Aorta (tissue), 5 donors: Measurements from ENCODE around the gene ANKS1B. TPM values are rescaled to one million over a fixed set of nuclear protein-coding genes. Genes with fewer than 3 reads are reported as not detected.

Source experiments
- ATAC-seq: fragments of 200-7000 bp; cut with Tn5 transposase; one replicate; pipeline ENCODE4 v1.9.1; 2022; ENCODE audit warnings: moderate library complexity; ENCODE audit not compliant: low FRiP score
- DNase-seq, 2 donors: peaks; one replicate each; pipeline ENCODE4 v3.0.0-alpha.2; 2020
- H3K27ac ChIP-seq, 2 donors: one replicate each; pipeline ENCODE4 v1.5.1; 2013; ENCODE audit warnings: low read length in 2 of 2, mild to moderate bottlenecking in 2 of 2, moderate library complexity in 2 of 2, control low read depth in 1 of 2, inconsistent platforms in 1 of 2, low read depth in 1 of 2
- H3K27me3 ChIP-seq, 2 donors: one replicate each; pipeline ENCODE4 v1.6.1; 2013; ENCODE audit warnings: control low read depth in 1 of 2, low read length in 1 of 2, mild to moderate bottlenecking in 1 of 2, moderate library complexity in 1 of 2; ENCODE audit not compliant: insufficient read depth in 2 of 2, control insufficient read depth in 1 of 2
- H3K36me3 ChIP-seq, 2 donors: one replicate each; pipeline ENCODE4 v1.6.1; 2013; ENCODE audit warnings: control low read depth in 1 of 2, low read length in 1 of 2, mild to moderate bottlenecking in 1 of 2; ENCODE audit not compliant: insufficient read depth in 2 of 2, control insufficient read depth in 1 of 2
- H3K4me1 ChIP-seq, 2 donors: one replicate each; pipeline ENCODE4 v1.6.1; 2013; ENCODE audit warnings: low read length in 2 of 2, control low read depth in 1 of 2, mild to moderate bottlenecking in 1 of 2, moderate library complexity in 1 of 2; ENCODE audit not compliant: insufficient read depth in 2 of 2, control insufficient read depth in 1 of 2
- H3K4me3 ChIP-seq, 2 donors: one replicate each; pipeline ENCODE4 v1.5.1; 2013; ENCODE audit warnings: low read length in 2 of 2, control low read depth in 1 of 2, mild to moderate bottlenecking in 1 of 2
- H3K9me3 ChIP-seq: one replicate; pipeline ENCODE4 v1.6.1; 2013; ENCODE audit warnings: mild to moderate bottlenecking, low read length; ENCODE audit not compliant: control insufficient read depth
- WGBS, 2 donors: extraction: QIAGEN DNeasy Blood & Tissue Kit; methylation state at CpG; one replicate each; pipeline ENCODE4 v1.1.7; 2013; 5-methylcytosine and 5-hydroxymethylcytosine counted together
- intact Hi-C, 2 donors: fragments of 100-400 bp; cut with DNase I; formaldehyde crosslinking; loops; one replicate each; pipeline versions ENCODE4 v1.14.2 to v1.15.0; 2022
- polyA plus RNA-seq, 2 donors: library from polyadenylated mRNA; stranded (reverse); fragments of 200-250 nt; gene quantifications; one replicate each; pipeline ENCODE4 v1.2.3, GENCODE V29; 2013
- total RNA-seq, 2 donors: library from RNA; stranded (reverse); fragmentation: NEBNext Ultra II Directional; extraction: Animal tissue kit (Norgen Biotek cat#: 25700); gene quantifications; one replicate each; pipeline ENCODE4 v1.2.1, GENCODE V29; 2021
- donor health status: healthy with polysubstance abuse.
- donor health status: Bipolar disorder and iron deficiency.
- donor health status: DM: no; HTN: no; CAD: no.
- donor health status: DM: no; HTN: no; CAD: no.
- donor health status: DM: yes; HTN: yes; CAD: no.

ANKS1B gene
- total and polyA plus RNA-seq, 4 donors, result 3.0 to 37.0 (median 17.8) TPM

DNA sequence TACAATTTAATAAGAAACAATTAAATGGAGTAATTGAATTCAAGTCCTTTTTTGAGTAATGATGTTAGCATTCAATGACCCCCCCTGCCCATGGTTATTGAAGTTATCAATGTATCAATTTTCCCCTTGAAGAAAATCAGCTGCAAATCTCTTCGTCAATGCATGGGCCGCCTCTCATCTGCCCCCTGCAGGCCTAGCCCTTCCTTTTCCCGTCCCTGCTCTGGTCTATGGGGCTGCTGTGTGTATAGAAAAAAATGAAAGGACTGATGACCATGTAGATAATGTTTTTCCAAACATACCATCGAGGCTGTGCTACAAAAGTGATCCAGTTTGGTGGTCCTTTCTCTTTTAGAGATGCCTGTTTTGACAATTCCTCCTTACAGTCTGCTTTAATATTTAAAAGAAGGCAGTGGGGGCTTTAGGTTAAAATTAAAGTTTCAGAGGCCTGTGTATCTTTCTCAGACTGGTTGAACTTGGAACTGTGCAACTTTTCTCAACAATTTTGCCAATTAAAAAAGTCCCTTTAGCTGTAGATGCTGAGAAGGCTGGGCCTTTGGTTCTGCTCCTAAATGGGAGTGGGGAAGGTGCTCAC is 1241.3 kb downstream of the ANKS1B start:
- Histone ChIP-seq H3K9me3 (no peaks in the 10 kb centered on the region), H3K27me3 (no peaks in the 10 kb centered on the region), H3K27ac (no peak overlapping the region), H3K4me3 (no peak overlapping the region), H3K36me3 (no peaks in the 10 kb centered on the region), H3K4me1 (no peaks in the 10 kb centered on the region)
- DNase-seq (no peak), ATAC-seq (no peak)
- WGBS, 2 donors, result 77 to 78% methylated on average over 4 of the region's 4 CpGs
- intact Hi-C loops, result no loop called here

GRCh38 chr12:98741556-98742265 is 1243.0 kb downstream of the ANKS1B start:
- Histone ChIP-seq H3K9me3 (no peaks in the 10 kb centered on the region), H3K4me1 (no peaks in the 10 kb centered on the region), H3K27ac (no peak overlapping the region), H3K4me3 (no peak overlapping the region), H3K27me3 (no peaks in the 10 kb centered on the region), H3K36me3 (no peaks in the 10 kb centered on the region)
- intact Hi-C loops, result no loop called here
- 71 to 75% methylated on average over 12 of the region's 12 CpGs for WGBS, 2 donors
- ATAC-seq (no peak), DNase-seq (no peak)

DNA sequence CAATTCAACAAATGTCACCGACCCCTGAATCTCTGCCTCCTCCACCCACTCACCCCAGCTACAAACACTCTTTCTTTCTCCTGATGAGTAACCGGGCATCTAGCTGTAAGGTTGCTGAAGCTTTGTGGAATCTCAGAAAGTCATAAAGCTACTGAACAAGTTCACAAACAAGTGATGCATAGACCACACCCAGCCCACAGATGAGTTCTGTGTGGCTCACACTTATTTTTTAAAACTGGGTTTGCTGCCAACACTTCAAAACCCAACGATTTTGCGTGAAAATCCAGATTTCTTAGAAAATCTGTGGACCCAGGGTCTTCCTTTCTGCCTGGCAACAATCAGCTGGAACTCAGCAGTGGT is 1243.6 kb downstream of the ANKS1B start:
- ATAC-seq (no peak), DNase-seq (no peak)
- Histone ChIP-seq H3K36me3 (no peaks in the 10 kb centered on the region), H3K4me1 (no peaks in the 10 kb centered on the region), H3K4me3 (no peak overlapping the region), H3K27me3 (no peaks in the 10 kb centered on the region), H3K27ac (no peak overlapping the region), H3K9me3 (no peaks in the 10 kb centered on the region)
- intact Hi-C loops, result no loop called here
- WGBS, 2 donors, result 90 to 92% methylated on average over 4 of the region's 4 CpGs

GRCh38 chr12:98740751-98741150 is 1244.0 kb downstream of the ANKS1B start:
- no peak for ATAC-seq

GRCh38 chr12:98738539-98738938 is 1246.2 kb downstream of the ANKS1B start:
- 83 to 86% methylated on average over 2 of the region's 2 CpGs for WGBS, 2 donors

More at GRCh38 chr12:98740751-98741150, 1244.0 kb downstream of the ANKS1B start:
- no peaks in the 10 kb centered on the region for H3K9me3 ChIP-seq
- no peaks in the 10 kb centered on the region for H3K27me3 ChIP-seq
- no peak overlapping the region for H3K4me3 ChIP-seq
- WGBS, 2 donors, result 92 to 93% methylated on average over 1 of the region's 1 CpG
- no peaks in the 10 kb centered on the region for H3K4me1 ChIP-seq
- H3K27ac ChIP-seq, result no peak overlapping the region
- intact Hi-C loops, result no loop called here
- no peaks in the 10 kb centered on the region for H3K36me3 ChIP-seq
- no peak for DNase-seq

DNA sequence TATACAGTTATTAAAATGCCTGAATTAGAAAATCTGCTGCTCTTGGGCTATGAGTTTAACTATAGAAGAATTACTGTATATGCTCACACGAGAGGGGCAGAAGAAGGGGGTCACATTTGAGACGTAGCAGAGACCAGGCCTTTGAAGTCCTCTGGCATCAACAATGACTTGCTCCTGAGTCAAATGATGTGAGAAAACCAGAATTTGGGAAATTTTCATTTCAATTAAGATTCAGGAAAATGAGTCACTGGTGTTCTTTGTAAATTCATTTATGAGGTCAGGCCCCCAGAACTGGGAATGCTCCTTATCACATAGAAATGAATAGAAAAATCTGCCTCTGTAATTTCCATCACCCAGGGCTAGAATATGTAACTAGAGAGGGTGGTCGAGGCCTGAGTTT is 1246.7 kb downstream of the ANKS1B start:
- Histone ChIP-seq H3K27me3 (no peaks in the 10 kb centered on the region), H3K27ac (no peak overlapping the region), H3K36me3 (peaks cover 1 to 3% of the 10 kb centered on the region in 2 donors), H3K4me1 (no peaks in the 10 kb centered on the region), H3K4me3 (no peak overlapping the region), H3K9me3 (no peaks in the 10 kb centered on the region)
- DNase-seq (no peak), ATAC-seq (no peak)
- intact Hi-C loops, result loop anchor here in 1 of 2 donors (10.0 kb wide), 1 partner anchor 257 kb away; no protein-coding TSS in a partner anchor
- 78 to 85% methylated on average over 3 of the region's 3 CpGs for WGBS, 2 donors

More at GRCh38 chr12:98738539-98738938, 1246.2 kb downstream of the ANKS1B start:
- no peak for DNase-seq
- H3K27me3 ChIP-seq, result no peaks in the 10 kb centered on the region
- intact Hi-C loops, result loop anchor here in 1 of 2 donors (10.0 kb wide), 1 partner anchor 256 kb away; no protein-coding TSS in a partner anchor
- H3K4me3 ChIP-seq, result no peak overlapping the region
- no peak overlapping the region for H3K27ac ChIP-seq
- no peaks in the 10 kb centered on the region for H3K4me1 ChIP-seq
- ATAC-seq, result no peak
- H3K36me3 ChIP-seq, result peaks cover 0 to 3% of the 10 kb centered on the region in 2 donors
- no peaks in the 10 kb centered on the region for H3K9me3 ChIP-seq

DNA sequence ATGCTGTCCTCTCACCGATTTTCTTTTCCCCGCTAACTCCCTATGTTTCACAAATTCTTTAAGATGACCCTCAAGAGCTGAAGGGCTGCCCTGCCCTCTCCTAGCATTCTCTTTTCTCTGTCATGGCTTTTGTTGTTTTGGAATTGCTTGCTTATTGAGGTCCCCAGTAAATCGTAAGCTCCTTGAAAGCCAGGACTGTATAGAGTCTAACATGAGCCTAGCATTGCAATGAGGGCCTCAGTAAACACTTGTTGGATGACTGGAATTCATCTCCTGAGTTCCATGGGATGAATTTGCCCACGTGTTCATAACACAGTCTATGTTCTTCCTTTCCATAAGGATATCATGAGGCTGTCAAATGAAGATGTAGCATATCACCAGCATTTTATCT is 1247.4 kb downstream of the ANKS1B start:
- H3K27ac ChIP-seq, result no peak overlapping the region
- H3K9me3 ChIP-seq, result no peaks in the 10 kb centered on the region
- H3K27me3 ChIP-seq, result no peaks in the 10 kb centered on the region
- H3K4me1 ChIP-seq, result no peaks in the 10 kb centered on the region
- DNase-seq (no peak), ATAC-seq (no peak)
- no peak overlapping the region for H3K4me3 ChIP-seq
- H3K36me3 ChIP-seq, result peaks cover 3% of the 10 kb centered on the region in 2 donors
- 81 to 83% methylated on average over 4 of the region's 4 CpGs for WGBS, 2 donors
- intact Hi-C loops, result loop anchor here in 1 of 2 donors (10.0 kb wide), 1 partner anchor 257 kb away; no protein-coding TSS in a partner anchor

DNA sequence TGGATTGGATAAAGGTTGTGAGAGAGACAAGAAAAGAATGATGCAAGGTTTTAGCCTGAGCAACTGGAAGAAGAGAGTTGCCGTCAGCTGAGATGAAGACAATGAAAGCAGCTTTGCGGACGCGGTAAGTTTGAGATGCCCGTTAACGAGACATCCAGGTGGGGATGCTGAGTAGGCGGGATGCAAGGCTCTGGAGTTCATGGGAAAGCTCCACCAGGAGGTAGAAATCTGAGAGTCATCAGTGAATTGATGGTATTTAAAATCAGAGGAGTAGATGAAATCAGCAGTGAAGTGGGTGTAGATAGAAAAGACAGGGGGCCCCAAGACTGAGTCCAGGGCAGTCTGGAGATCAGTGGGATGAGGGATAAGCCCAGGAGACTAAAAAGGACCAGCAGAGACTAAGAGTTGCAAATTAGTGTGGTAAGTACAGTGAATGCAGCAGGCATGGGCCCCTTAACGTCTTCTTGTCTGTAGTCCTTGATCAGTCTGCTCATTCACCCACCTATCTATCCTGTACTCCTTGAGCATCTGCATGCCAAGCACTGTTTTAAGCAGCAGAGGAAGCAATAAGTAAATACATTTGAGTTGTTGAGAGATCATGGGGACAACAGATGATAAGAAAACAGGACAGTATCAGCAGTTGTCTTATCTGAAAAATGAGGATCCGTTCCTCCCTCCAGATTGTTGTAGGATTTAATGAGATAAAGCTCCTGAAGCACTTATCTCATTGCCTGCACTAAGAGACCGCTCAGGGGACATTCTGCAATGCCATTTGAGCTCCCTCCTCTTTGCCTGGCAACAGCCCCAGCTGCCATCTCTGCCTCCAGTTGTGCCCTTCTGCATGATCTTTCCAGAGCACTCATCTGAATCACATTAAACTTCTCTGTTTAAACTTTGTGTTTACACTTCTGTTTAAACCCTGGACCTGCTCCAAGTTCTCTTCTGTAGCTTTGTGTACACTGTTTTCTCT is 1248.1 kb downstream of the ANKS1B start:
- Histone ChIP-seq H3K4me3 (no peak overlapping the region), H3K27ac (no peak overlapping the region), H3K4me1 (no peaks in the 10 kb centered on the region), H3K27me3 (no peaks in the 10 kb centered on the region), H3K36me3 (peaks cover 3 to 5% of the 10 kb centered on the region in 2 donors), H3K9me3 (no peaks in the 10 kb centered on the region)
- WGBS, 2 donors, result 88 to 90% methylated on average over 10 of the region's 10 CpGs
- DNase-seq (no peak), ATAC-seq (no peak)
- intact Hi-C loops, result loop anchor here in 1 of 2 donors (10.0 kb wide), 1 partner anchor 258 kb away; no protein-coding TSS in a partner anchor
